GM10266 (cell line): ENCODE data around the gene RBBP6.

Experiments
- DNase-seq: peaks from one replicate; pipeline ENCODE4 v3.0.0; 2012; ENCODE audit errors: extremely low spot score
- CTCF ChIP-seq: IDR thresholded peaks from 2 replicates; pipeline ENCODE4 v1.5.1; 2012; ENCODE audit warnings: mild to moderate bottlenecking, low read depth; ENCODE audit not compliant: control insufficient read depth, insufficient read depth; ENCODE audit errors: missing control alignments

The RBBP6 gene

GRCh38 chr16:24524855-24525677 lies 14.3 kb upstream of the RBBP6 start:
- no peak for TF ChIP-seq CTCF
- DNase-seq, result no peak

- TF ChIP-seq CTCF, result no peak
- DNase-seq, result no peak
Observed at GRCh38 chr16:24525970-24526559, 13.3 kb upstream of the RBBP6 start.

- DNase-seq, result no peak
- no peak for TF ChIP-seq CTCF
Observed at GRCh38 chr16:24526701-24527495, 12.5 kb upstream of the RBBP6 start.

- no peak for DNase-seq
- TF ChIP-seq CTCF, result no peak
Observed at GRCh38 chr16:24531166-24531565, 8.2 kb upstream of the RBBP6 start.

GRCh38 chr16:24534620-24535019 lies 4.7 kb upstream of the RBBP6 start:
- no peak for DNase-seq
- no peak for TF ChIP-seq CTCF

GRCh38 chr16:24535827-24536226 lies 3.5 kb upstream of the RBBP6 start:
- no peak for DNase-seq

More at GRCh38 chr16:24535827-24536226, 3.5 kb upstream of the RBBP6 start:
- no peak for TF ChIP-seq CTCF
